H1 (cell line): ENCODE data around the gene PYGB. TPM values are rescaled to one million over a fixed set of nuclear protein-coding genes. Genes with fewer than 3 reads are reported as not detected.

Experiments used
- CTCF ChIA-PET: fragments of 300-600 bp; sonication (Branson Sonifier 250); formaldehyde crosslinking; loops from one replicate; lab custom pipeline; 2021; ENCODE audit not compliant: partially characterized antibody; lab: Charles Lee
- POLR2A ChIA-PET: fragments of 300-600 bp; sonication (Branson Sonifier 250); formaldehyde crosslinking; loops from one replicate; lab custom pipeline; 2021; ENCODE audit warnings: inconsistent platforms; ENCODE audit not compliant: partially characterized antibody; lab: Charles Lee
- DNase-seq, 2 experiments: peaks; one replicate each; pipeline versions ENCODE4 v3.0.0 to v3.0.0-alpha.2; 2010 to 2022; ENCODE audit warnings: low spot score in 2 of 2, low read depth in 1 of 2, mixed read lengths in 1 of 2
- FAIRE-seq: peaks from 2 replicates; lab custom pipeline; 2011; peaks lifted over from hg19 to GRCh38; lab: Jason Lieb, UNC
- H2AFZ ChIP-seq: 2 replicates; pipeline ENCODE4 v1.8.1; 2012; ENCODE audit warnings: low read length, inconsistent platforms
- H2AK5ac ChIP-seq: 2 replicates; pipeline ENCODE4 v1.6.1; 2013; ENCODE audit warnings: low read depth, low read length
- H2BK120ac ChIP-seq: replicated peaks from 2 replicates; pipeline ENCODE3; 2013; ENCODE audit warnings: low read depth, low read length, inconsistent platforms
- H2BK12ac ChIP-seq: 2 replicates; pipeline ENCODE4 v1.6.1; 2013; ENCODE audit warnings: low read depth, low read length
- H2BK15ac ChIP-seq: 2 replicates; pipeline ENCODE4 v1.6.1; 2013; ENCODE audit warnings: low read length
- H2BK20ac ChIP-seq: 2 replicates; pipeline ENCODE4 v1.6.1; 2013; ENCODE audit warnings: low read length
- H2BK5ac ChIP-seq: 2 replicates; pipeline ENCODE4 v1.6.1; 2013; ENCODE audit warnings: low read depth, low read length
- H3K14ac ChIP-seq: 2 replicates; pipeline ENCODE4 v1.6.1; 2013; ENCODE audit warnings: inconsistent platforms; ENCODE audit not compliant: insufficient read length
- H3K18ac ChIP-seq: 2 replicates; pipeline ENCODE4 v1.6.1; 2013; ENCODE audit warnings: low read length; ENCODE audit errors: extremely low read depth
- H3K23ac ChIP-seq: 2 replicates; pipeline ENCODE4 v1.6.1; 2013; ENCODE audit warnings: inconsistent platforms; ENCODE audit not compliant: insufficient read length
- H3K23me2 ChIP-seq: 2 replicates; pipeline ENCODE4 v1.6.1; 2013; ENCODE audit warnings: low read depth, low read length
- H3K27ac ChIP-seq: 2 replicates; pipeline ENCODE4 v1.6.1; 2011; ENCODE audit warnings: low read depth, low read length, inconsistent platforms
- H3K27me3 ChIP-seq, 4 experiments: replicated peaks in 1 of 4; 1 replicate in 1 of 4; 2 replicates in 3 of 4; pipeline versions ENCODE4 v1.6.1 to v1.8.1; 2011 to 2013; ENCODE audit warnings: low read length in 3 of 4, mild to moderate bottlenecking in 3 of 4, inconsistent platforms in 2 of 4, mixed read lengths in 2 of 4, moderate library complexity in 1 of 4; ENCODE audit not compliant: control insufficient read depth in 3 of 4, insufficient read depth in 3 of 4; ENCODE audit errors: extremely low read depth in 1 of 4
- H3K36me3 ChIP-seq, 4 experiments: 2 replicates each; pipeline versions ENCODE4 v1.6.1 to v1.8.1; 2011 to 2013; ENCODE audit warnings: mild to moderate bottlenecking in 4 of 4, low read length in 3 of 4, moderate library complexity in 2 of 4, control low read depth in 1 of 4, inconsistent platforms in 1 of 4; ENCODE audit not compliant: insufficient read depth in 4 of 4, control insufficient read depth in 2 of 4
- H3K4ac ChIP-seq: replicated peaks from 2 replicates; pipeline ENCODE3; 2013; ENCODE audit warnings: low read length, low read depth, mixed read lengths, inconsistent platforms; ENCODE audit not compliant: insufficient read length
- H3K4me1 ChIP-seq, 4 experiments: replicated peaks in 1 of 4; 1 replicate in 1 of 4; 2 replicates in 3 of 4; pipeline versions ENCODE4 v1.6.1 to v1.8.1; 2011 to 2013; ENCODE audit warnings: low read length in 3 of 4, inconsistent platforms in 2 of 4, mixed read lengths in 1 of 4; ENCODE audit not compliant: insufficient read depth in 4 of 4, control insufficient read depth in 3 of 4
- H3K4me2 ChIP-seq, 2 experiments: 2 replicates each; pipeline versions ENCODE4 v1.6.1 to v1.8.1; 2011 to 2013; ENCODE audit warnings: low read depth in 2 of 2, low read length in 2 of 2, control low read depth in 1 of 2, inconsistent platforms in 1 of 2, mild to moderate bottlenecking in 1 of 2; ENCODE audit not compliant: insufficient read depth in 1 of 2
- H3K4me3 ChIP-seq, 4 experiments: fragments of 200-600, 300-600 bp in 1 of 4; sonication (generic), shearing (Covaris generic), sonication (Bioruptor Twin) in 1 of 4; 2 replicates each; pipeline versions ENCODE4 v1.5.1 to v1.8.1; 2011 to 2016; ENCODE audit warnings: low read length in 4 of 4, low read depth in 3 of 4, control low read depth in 2 of 4, inconsistent platforms in 2 of 4, mild to moderate bottlenecking in 2 of 4, mixed read lengths in 1 of 4, moderate library complexity in 1 of 4; ENCODE audit not compliant: insufficient read depth in 2 of 4; ENCODE audit errors: extremely low read depth in 1 of 4
- H3K56ac ChIP-seq: replicated peaks from 2 replicates; pipeline ENCODE3; 2013; ENCODE audit warnings: low read depth, mild to moderate bottlenecking, mixed read lengths, low read length, inconsistent platforms; ENCODE audit not compliant: insufficient read length
- H3K79me1 ChIP-seq: 2 replicates; pipeline ENCODE4 v1.6.1; 2013; ENCODE audit warnings: low read depth, low read length, control low read depth
- H3K79me2 ChIP-seq, 2 experiments: 2 replicates each; pipeline versions ENCODE4 v1.6.1 to v1.8.1; 2012 to 2013; ENCODE audit warnings: low read length in 2 of 2, mild to moderate bottlenecking in 2 of 2, inconsistent platforms in 1 of 2; ENCODE audit not compliant: insufficient read depth in 2 of 2, control insufficient read depth in 1 of 2
- H3K9ac ChIP-seq, 4 experiments: replicated peaks in 1 of 4; 1 replicate in 1 of 4; 2 replicates in 3 of 4; pipeline versions ENCODE4 v1.6.1 to v1.8.1; 2011 to 2013; ENCODE audit warnings: low read depth in 3 of 4, low read length in 3 of 4, control low read depth in 2 of 4, mild to moderate bottlenecking in 2 of 4, moderate library complexity in 2 of 4, inconsistent platforms in 1 of 4; ENCODE audit errors: extremely low read depth in 1 of 4
- H3K9me3 ChIP-seq, 2 experiments: 2 replicates each; pipeline versions ENCODE4 v1.6.1 to v1.8.1; 2012 to 2013; ENCODE audit warnings: mild to moderate bottlenecking in 2 of 2, moderate library complexity in 2 of 2, control low read depth in 1 of 2, inconsistent platforms in 1 of 2, low read depth in 1 of 2, low read length in 1 of 2, mixed read lengths in 1 of 2; ENCODE audit not compliant: insufficient read depth in 2 of 2
- H4K20me1 ChIP-seq, 2 experiments: replicated peaks in 1 of 2; 2 replicates each; pipeline versions ENCODE3 to v1.8.1; 2011 to 2013; ENCODE audit warnings: inconsistent platforms in 2 of 2, low read length in 2 of 2, mild to moderate bottlenecking in 1 of 2; ENCODE audit not compliant: insufficient read depth in 2 of 2, control insufficient read depth in 1 of 2
- H4K5ac ChIP-seq: 2 replicates; pipeline ENCODE4 v1.6.1; 2013; ENCODE audit warnings: low read length, low read depth, mixed read lengths, inconsistent platforms; ENCODE audit not compliant: insufficient read length
- H4K8ac ChIP-seq: 2 replicates; pipeline ENCODE4 v1.8.0; 2013; ENCODE audit warnings: mild to moderate bottlenecking, moderate library complexity, low read length, inconsistent platforms; ENCODE audit not compliant: insufficient read depth; ENCODE audit errors: extremely low read depth
- H4K91ac ChIP-seq: replicated peaks from 2 replicates; pipeline ENCODE3; 2013; ENCODE audit warnings: low read length, mixed read lengths, inconsistent platforms; ENCODE audit not compliant: insufficient read length
- GTF2F1 ChIP-seq: IDR thresholded peaks from 2 replicates; pipeline ENCODE4 v1.6.1; 2012; ENCODE audit warnings: low read depth, low read length, improper control_type of control experiment, borderline replicate concordance
- HDAC2 ChIP-seq, 2 experiments: fragments of 300-600 bp in 1 of 2; sonication (generic) in 1 of 2; IDR thresholded peaks; 2 replicates each; pipeline ENCODE4 v1.6.1; 2011 to 2012; ENCODE audit warnings: low read depth in 2 of 2, low read length in 2 of 2, mild to moderate bottlenecking in 2 of 2, moderate library complexity in 2 of 2, borderline replicate concordance in 1 of 2, inconsistent platforms in 1 of 2
- NRF1 ChIP-seq: IDR thresholded peaks from 2 replicates; pipeline ENCODE4 v1.6.1; 2011; ENCODE audit warnings: mild to moderate bottlenecking, low read depth, low read length, improper control_type of control experiment
- SP4 ChIP-seq: IDR thresholded peaks from 2 replicates; pipeline ENCODE4 v1.6.1; 2012; ENCODE audit warnings: low read length, inconsistent platforms
- TAF7 ChIP-seq: optimal IDR thresholded peaks from 2 replicates; pipeline ENCODE3; 2011; ENCODE audit warnings: low read depth, mild to moderate bottlenecking, inconsistent platforms, low read length, moderate library complexity, borderline replicate concordance
- polyA plus RNA-seq, 7 experiments: library from polyadenylated mRNA; depleted of rRNA in 3 of 7; stranded (reverse) in 5 of 7; unstranded in 2 of 7; fragments of >200 nt in 5 of 7; fragments of 200-250 nt in 2 of 7; gene quantifications; 1 replicate in 5 of 7; 2 replicates in 1 of 7; 4 replicates in 1 of 7; pipeline versions ENCODE4 v1.2.1 to v1.2.3, GENCODE V29; 2011 to 2013; ENCODE audit warnings: missing spikeins in 2 of 7, mixed read lengths in 2 of 7
- total RNA-seq: library from RNA; stranded (reverse); fragmentation: NEBNext Ultra II Directional; extraction: Animal tissue kit (Norgen Biotek cat#: 25700); gene quantifications from 2 replicates; pipeline ENCODE4 v1.2.1, GENCODE V29; 2021

The PYGB gene
- total and polyA plus RNA-seq, 2 of the 8 experiments (the other 6 are each of a cell fraction or from before 2014, with no cell fraction given) = 26.6 to 56.0 TPM

DNA sequence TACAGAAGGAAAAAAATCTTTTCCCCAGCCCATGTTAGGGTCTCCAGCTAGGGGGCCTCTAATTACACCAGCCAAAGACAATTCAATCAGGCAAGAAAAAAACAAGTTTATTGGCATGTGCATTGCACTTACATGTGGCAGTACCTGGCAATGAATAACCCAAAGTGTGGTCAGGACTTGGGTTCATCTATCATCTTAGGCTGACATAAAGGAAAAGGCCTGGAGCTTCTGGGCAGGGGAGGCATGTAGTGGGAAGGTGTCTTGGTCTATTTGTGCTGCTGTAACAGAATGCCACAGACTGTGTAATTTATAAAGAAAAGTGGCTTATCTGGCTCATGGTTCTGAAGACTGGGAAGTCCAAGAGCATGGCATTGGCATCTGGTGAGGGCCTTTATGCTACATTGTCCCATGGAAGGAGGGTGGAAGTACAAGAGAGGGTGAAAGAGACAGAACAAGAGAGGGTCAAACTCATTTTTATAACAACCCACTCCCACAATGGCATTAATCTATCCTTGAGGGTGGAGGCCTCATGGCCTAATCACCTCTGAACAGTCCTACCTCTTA is 4.4 kb upstream of the PYGB start:
- no peak overlapping the region for H3K14ac ChIP-seq
- no peaks in the 10 kb centered on the region for H3K36me3 ChIP-seq
- H3K18ac ChIP-seq = no peak overlapping the region
- POLR2A ChIA-PET = interaction anchor here (1.1 kb wide), 1 partner anchor 11 kb away, joined by 3 read pairs; no protein-coding TSS in a partner anchor
- H3K23me2 ChIP-seq = peaks cover 9% of the 10 kb centered on the region; the same call in 1 of the 2 replicates
- H3K4me3 ChIP-seq = no peak overlapping the region
- FAIRE-seq (no peak), DNase-seq (no peak)
- CTCF ChIA-PET = interaction anchor here (1.8 kb wide), 1 partner anchor 249 kb away, joined by 6 read pairs; no protein-coding TSS in a partner anchor
- H3K27ac ChIP-seq = no peak overlapping the region
- no peak overlapping the region for H3K56ac ChIP-seq
- no peak overlapping the region for H2BK120ac ChIP-seq
- no peak overlapping the region for H4K91ac ChIP-seq
- H2AFZ ChIP-seq = no peak overlapping the region
- H4K8ac ChIP-seq = no peak overlapping the region
- no peak overlapping the region for H4K5ac ChIP-seq
- H2BK5ac ChIP-seq = no peak overlapping the region
- H3K79me2 ChIP-seq = no peaks in the 10 kb centered on the region
- no peak overlapping the region for H2AK5ac ChIP-seq
- H2BK15ac ChIP-seq = no peak overlapping the region
- no peaks in the 10 kb centered on the region for H3K79me1 ChIP-seq
- H3K9ac ChIP-seq = no peak overlapping the region
- no peak overlapping the region for H2BK20ac ChIP-seq
- H3K4me2 ChIP-seq = no peak overlapping the region
- no peak overlapping the region for H3K4ac ChIP-seq
- no peaks in the 10 kb centered on the region for H4K20me1 ChIP-seq
- H3K4me1 ChIP-seq = peaks cover 0 to 7% (median 3%) of the 10 kb centered on the region in 4 experiments; a peak in 5 of 7 replicates
- H2BK12ac ChIP-seq = no peak overlapping the region
- peaks cover 0 to 8% (median 7%) of the 10 kb centered on the region in 4 experiments; a peak in 4 of 7 replicates for H3K27me3 ChIP-seq
- no peaks in the 10 kb centered on the region for H3K9me3 ChIP-seq
- no peak overlapping the region for H3K23ac ChIP-seq
- no peak for TF ChIP-seq SP4
- no peak for TF ChIP-seq HDAC2 (IDR thresholded peaks at IDR 0.05; ENCODE audit: borderline replicate concordance in 1 of 2, low read depth in 2 of 2, low read length in 2 of 2)
- no peak for TF ChIP-seq GTF2F1
- TF ChIP-seq TAF7 = no peak
- TF ChIP-seq NRF1 = no peak
